IMR-90 (cell line): ENCODE data around the gene CGNL1. TPM values are rescaled to one million over a fixed set of nuclear protein-coding genes. Genes with fewer than 3 reads are reported as not detected.

Source experiments
- ATAC-seq: fragments of 200-7000 bp; cut with Tn5 transposase; 2 replicates; pipeline ENCODE4 v1.9.1; 2020; ENCODE audit warnings: low read depth, mild to moderate bottlenecking, moderate library complexity
- BruUV-seq: library from RNA; stranded (reverse); fragments of 400-500 nt; replicated peaks from 2 replicates; lab custom pipeline; 2021; lab: Mats Ljungman, UMichigan
- CTCF ChIA-PET: fragments of 300-600 bp; formaldehyde crosslinking; extraction: SDS; loops from one replicate; lab custom pipeline; 2021; ENCODE audit warnings: antibody characterized with exemption; lab: Yijun Ruan, JAX
- POLR2A ChIA-PET: fragments of 300-600 bp; sonication (Branson Sonifier 250); formaldehyde crosslinking; loops from one replicate; lab custom pipeline; 2022; ENCODE audit warnings: antibody characterized with exemption; ENCODE audit not compliant: unreplicated experiment; lab: Charles Lee
- DNase-seq: peaks from one replicate; pipeline ENCODE4 v3.0.0; 2013
- H2AFZ ChIP-seq: replicated peaks from 2 replicates; pipeline ENCODE3; 2013; ENCODE audit warnings: low read length, mild to moderate bottlenecking; ENCODE audit not compliant: poor library complexity
- H2AK5ac ChIP-seq: 2 replicates; pipeline ENCODE4 v1.6.1; 2013; ENCODE audit warnings: low read depth, low read length, inconsistent platforms
- H2AK9ac ChIP-seq: replicated peaks from 2 replicates; pipeline ENCODE3; 2013; ENCODE audit warnings: mild to moderate bottlenecking, low read depth, low read length, moderate library complexity; ENCODE audit not compliant: poor library complexity
- H2BK120ac ChIP-seq: 2 replicates; pipeline ENCODE4 v1.6.1; 2013; ENCODE audit warnings: low read depth, low read length, inconsistent platforms
- H2BK15ac ChIP-seq: 3 replicates; pipeline ENCODE4 v1.6.1; 2013; ENCODE audit warnings: low read depth, low read length, inconsistent platforms
- H2BK20ac ChIP-seq: 2 replicates; pipeline ENCODE4 v1.6.1; 2013; ENCODE audit warnings: low read depth, mild to moderate bottlenecking, inconsistent platforms, low read length, moderate library complexity
- H2BK5ac ChIP-seq: 2 replicates; pipeline ENCODE4 v1.6.1; 2013; ENCODE audit warnings: mild to moderate bottlenecking, low read depth, low read length, inconsistent platforms; ENCODE audit not compliant: poor library complexity, severe bottlenecking
- H3K14ac ChIP-seq: replicated peaks from 2 replicates; pipeline ENCODE4 v1.6.1; 2013; ENCODE audit warnings: low read depth, low read length, inconsistent platforms
- H3K18ac ChIP-seq: 2 replicates; pipeline ENCODE4 v1.6.1; 2013; ENCODE audit warnings: low read depth, low read length, control low read depth
- H3K23ac ChIP-seq: 2 replicates; pipeline ENCODE4 v1.6.1; 2013; ENCODE audit warnings: low read depth, low read length, inconsistent platforms
- H3K27ac ChIP-seq: 2 replicates; pipeline ENCODE4 v1.5.1; 2013; ENCODE audit warnings: mild to moderate bottlenecking, control low read depth, low read length; ENCODE audit not compliant: insufficient read depth
- H3K27me3 ChIP-seq: 2 replicates; pipeline ENCODE4 v1.6.1; 2013; ENCODE audit warnings: low read length; ENCODE audit not compliant: control insufficient read depth, insufficient read depth
- H3K36me3 ChIP-seq: 2 replicates; pipeline ENCODE4 v1.6.1; 2013; ENCODE audit warnings: low read length, mixed read lengths; ENCODE audit not compliant: control insufficient read depth, insufficient read depth
- H3K4ac ChIP-seq: 2 replicates; pipeline ENCODE4 v1.6.1; 2013; ENCODE audit warnings: low read depth, low read length, inconsistent platforms
- H3K4me1 ChIP-seq: 2 replicates; pipeline ENCODE4 v1.6.1; 2013; ENCODE audit warnings: low read length, mixed read lengths; ENCODE audit not compliant: control insufficient read depth, insufficient read depth
- H3K4me2 ChIP-seq: 2 replicates; pipeline ENCODE4 v1.6.1; 2013; ENCODE audit warnings: low read depth, mild to moderate bottlenecking, control low read depth, low read length, moderate library complexity
- H3K4me3 ChIP-seq: 2 replicates; pipeline ENCODE4 v1.5.1; 2013; ENCODE audit warnings: low read depth, mild to moderate bottlenecking, control low read depth, low read length, moderate library complexity; ENCODE audit not compliant: insufficient read depth
- H3K56ac ChIP-seq: 2 replicates; pipeline ENCODE4 v1.6.1; 2013; ENCODE audit warnings: low read length, inconsistent platforms; ENCODE audit not compliant: insufficient read depth; ENCODE audit errors: extremely low read depth
- H3K79me1 ChIP-seq, 2 experiments: 2 replicates each; pipeline ENCODE4 v1.6.1; 2013; ENCODE audit warnings: low read length in 2 of 2, inconsistent platforms in 1 of 2, low read depth in 1 of 2
- H3K9ac ChIP-seq: 2 replicates; pipeline ENCODE4 v1.6.1; 2013; ENCODE audit warnings: low read depth, low read length, control low read depth
- H3K9me1 ChIP-seq: 2 replicates; pipeline ENCODE4 v1.6.1; 2013; ENCODE audit warnings: low read length, inconsistent platforms; ENCODE audit not compliant: insufficient read depth
- H3K9me3 ChIP-seq: 2 replicates; pipeline ENCODE4 v1.6.1; 2013; ENCODE audit warnings: low read length; ENCODE audit not compliant: control insufficient read depth, insufficient read depth
- H4K20me1 ChIP-seq: 2 replicates; pipeline ENCODE4 v1.6.1; 2013; ENCODE audit warnings: low read length, inconsistent platforms; ENCODE audit not compliant: insufficient read depth
- H4K5ac ChIP-seq: 2 replicates; pipeline ENCODE4 v1.6.1; 2013; ENCODE audit warnings: mild to moderate bottlenecking, low read depth, low read length, control low read depth
- H4K8ac ChIP-seq, 2 experiments: 2 replicates each; pipeline ENCODE4 v1.6.1; 2013; ENCODE audit warnings: low read depth in 2 of 2, low read length in 2 of 2, control low read depth in 1 of 2, inconsistent platforms in 1 of 2
- H4K91ac ChIP-seq: 2 replicates; pipeline ENCODE4 v1.6.1; 2013; ENCODE audit warnings: low read depth, low read length, inconsistent platforms; ENCODE audit not compliant: insufficient read depth
- BHLHE40 ChIP-seq: fragments of 150-350 bp; IDR thresholded peaks from 2 replicates; pipeline ENCODE4 v1.6.1; 2016; ENCODE audit warnings: mild to moderate bottlenecking, low read depth, low read length
- ELK1 ChIP-seq: fragments of 150-350 bp; IDR thresholded peaks from 2 replicates; pipeline ENCODE4 v1.6.1; 2016; ENCODE audit warnings: low read depth, mild to moderate bottlenecking, low read length, moderate library complexity, borderline replicate concordance
- MXI1 ChIP-seq: IDR thresholded peaks from 2 replicates; pipeline ENCODE4 v1.6.1; 2012; ENCODE audit warnings: low read depth, mild to moderate bottlenecking, low read length, moderate library complexity, borderline replicate concordance
- NFE2L2 ChIP-seq: fragments of 150-350 bp; IDR thresholded peaks from 2 replicates; pipeline ENCODE4 v1.6.1; 2016; ENCODE audit warnings: low read depth, mild to moderate bottlenecking, low read length
- WGBS, 2 experiments: methylation state at CpG; one replicate each; pipeline versions ENCODE4 v1.1.5 to v1.1.7; 2013; ENCODE audit warnings: missing lambda C conversion rate in 2 of 2; ENCODE audit not compliant: insufficient read length in 1 of 2; ENCODE audit errors: extremely low coverage in 2 of 2; 5-methylcytosine and 5-hydroxymethylcytosine counted together
- dilution Hi-C: fragments of 300-500 bp; cut with HindIII; formaldehyde crosslinking; loops from one replicate; pipeline ENCODE4 v1.14.3; 2018; ENCODE audit warnings: low sequenced_read_pairs; ENCODE audit not compliant: unreplicated experiment
- in situ Hi-C: fragments of 300-500 bp; cut with MboI; formaldehyde crosslinking; loops from 3 replicates; pipeline ENCODE4 v1.14.3; 2019; ENCODE audit warnings: low sequenced_read_pairs, inconsistent platforms, mixed read lengths
- intact Hi-C: fragments of 100-400 bp; cut with micrococcal nuclease; formaldehyde crosslinking; loops from 2 replicates; pipeline ENCODE4 v1.10.0; 2022
- polyA plus RNA-seq, 3 experiments: library from polyadenylated mRNA; depleted of rRNA; stranded (reverse); fragments of >200 nt; gene quantifications; 2 replicates each; pipeline ENCODE4 v1.2.3, GENCODE V29; 2012; ENCODE audit warnings: low replicate concordance in 1 of 3
- total RNA-seq: library from RNA; depleted of rRNA; stranded (reverse); fragments of >200 nt; gene quantifications from 2 replicates; pipeline ENCODE4 v1.2.3, GENCODE V29; 2012

CGNL1 gene
- total and polyA plus RNA-seq, 2 of the 4 experiments (the other 2 are of a cell fraction) = 0.07 to 0.18 TPM

GRCh38 chr15:57595011-57595866, 218.9 kb downstream of the CGNL1 start (continued):
- TF ChIP-seq MXI1 = no peak

GRCh38 chr15:57596301-57596855, 220.1 kb downstream of the CGNL1 start:
- no peaks in the 10 kb centered on the region for H3K4me1 ChIP-seq
- H3K27me3 ChIP-seq = peaks cover 20% of the 10 kb centered on the region
- no peak overlapping the region for H2BK120ac ChIP-seq
- no peak overlapping the region for H2AK9ac ChIP-seq
- H3K9me3 ChIP-seq = no peaks in the 10 kb centered on the region
- no peaks in the 10 kb centered on the region for H3K36me3 ChIP-seq
- no peak for ATAC-seq
- H3K9me1 ChIP-seq = no peaks in the 10 kb centered on the region; the same call in 1 of the 2 replicates
- no peak overlapping the region for H3K9ac ChIP-seq
- no peak overlapping the region for H2AK5ac ChIP-seq
- DNase-seq = no peak
- dilution Hi-C loops (no loop called here), in situ Hi-C loops (no loop called here), intact Hi-C loops (no loop called here)
- H3K14ac ChIP-seq = no peak overlapping the region
- H3K27ac ChIP-seq = no peak overlapping the region
- 56% methylated on average over 3 of the region's 8 CpGs; no CpG with 5 or more reads in 1 of the 2 experiments for WGBS, 2 experiments
- H3K23ac ChIP-seq = no peak overlapping the region
- no TSS peak for BruUV-seq
- H4K20me1 ChIP-seq = no peaks in the 10 kb centered on the region
- ChIA-PET POLR2A (no interaction called here), CTCF (no interaction called here)
- H4K5ac ChIP-seq = no peak overlapping the region
- no peak overlapping the region for H2BK5ac ChIP-seq
- no peak overlapping the region for H3K18ac ChIP-seq
- H3K79me1 ChIP-seq = no peaks in the 10 kb centered on the region
- no peak overlapping the region for H3K4me3 ChIP-seq
- no peak overlapping the region for H2AFZ ChIP-seq
- no peak overlapping the region for H3K4me2 ChIP-seq
- H3K4ac ChIP-seq = no peak overlapping the region
- H4K91ac ChIP-seq = no peak overlapping the region
- H4K8ac ChIP-seq = no peak overlapping the region
- H2BK15ac ChIP-seq = no peak overlapping the region
- no peak overlapping the region for H3K56ac ChIP-seq
- TF ChIP-seq BHLHE40 (no peak), NFE2L2 (no peak), ELK1 (no peak)
- no peak overlapping the region for H2BK20ac ChIP-seq
